Transverse colon (tissue), 4 donors: ENCODE results near the gene GLI1. TPM values are rescaled to one million over a fixed set of nuclear protein-coding genes. Genes with fewer than 3 reads are reported as not detected.

Experiments used
- DNase-seq: peaks from one replicate; pipeline ENCODE4 v3.0.0-alpha.2; 2019
- H3K27ac ChIP-seq, 4 donors: fragments of 200-600 bp; sonication (generic); 2 replicates each; pipeline ENCODE4 v1.5.1; 2016 to 2018; ENCODE audit warnings: inconsistent platforms in 4 of 4
- H3K27me3 ChIP-seq: fragments of 200-600 bp; sonication (generic); 2 replicates; pipeline ENCODE4 v1.5.1; 2017; ENCODE audit warnings: inconsistent platforms
- H3K36me3 ChIP-seq, 4 donors: fragments of 200-600 bp; sonication (generic); 2 replicates each; pipeline ENCODE4 v1.5.1; 2017 to 2019; ENCODE audit warnings: inconsistent platforms in 4 of 4
- H3K4me1 ChIP-seq, 4 donors: fragments of 200-600 bp; sonication (generic); 2 replicates each; pipeline ENCODE4 v1.5.1; 2017 to 2020; ENCODE audit warnings: inconsistent platforms in 4 of 4
- H3K4me3 ChIP-seq, 4 donors: fragments of 200-600 bp; sonication (generic); 1 replicate in 1 of 4; 2 replicates in 3 of 4; pipeline versions ENCODE4 v1.5.1 to v1.6.1; 2017 to 2019; ENCODE audit warnings: inconsistent platforms in 4 of 4
- H3K9me3 ChIP-seq, 2 donors: fragments of 200-600 bp; sonication (generic); 2 replicates each; pipeline ENCODE4 v1.5.1; 2017 to 2019; ENCODE audit warnings: inconsistent platforms in 2 of 2
- EP300 ChIP-seq: sonication (generic); formaldehyde crosslinking; IDR thresholded peaks from one replicate; pipeline ENCODE4 v1.6.1; 2017; ENCODE audit warnings: antibody characterized with exemption, low read depth
- POLR2A ChIP-seq: fragments of 450-650 bp; IDR thresholded peaks from one replicate; pipeline ENCODE4 v1.6.1; 2016; ENCODE audit warnings: antibody characterized with exemption, mild to moderate bottlenecking, moderate library complexity
- POLR2AphosphoS5 ChIP-seq, 3 donors: sonication (generic); formaldehyde crosslinking; IDR thresholded peaks; one replicate each; pipeline ENCODE4 v1.6.1; 2016; ENCODE audit warnings: antibody characterized with exemption in 3 of 3
- WGBS, 2 donors: methylation state at CpG; one replicate each; pipeline ENCODE4 v1.1.5; 2018; ENCODE audit warnings: low coverage in 1 of 2; 5-methylcytosine and 5-hydroxymethylcytosine counted together
- in situ Hi-C, 4 donors: fragments of 200-750 bp; cut with MboI; loops; one replicate each; pipeline versions ENCODE4 v1.15.0 to v1.15.1; 2017; ENCODE audit warnings: low sequenced_read_pairs in 3 of 4, low pct_ligation_motif_present in 1 of 4, low pct_unique_long_range_greater_than_20kb in 1 of 4
- intact Hi-C: fragments of 100-400 bp; cut with DNase I; formaldehyde crosslinking; loops from one replicate; pipeline ENCODE4 v1.15.1; 2023; ENCODE audit warnings: low total_unique reads
- total RNA-seq, 4 donors: library from RNA; depleted of rRNA; stranded (reverse); fragments of >200 nt; gene quantifications; one replicate each; pipeline ENCODE4 v1.1.0, GENCODE V29; 2016
- TF ChIP-seq, protein P1 (sequence below), 5 experiments: fragments of 200-600 bp in 3 of 5; fragments of 450-650 bp in 2 of 5; sonication (generic) in 3 of 5; IDR thresholded peaks; 1 replicate in 2 of 5; 2 replicates in 3 of 5; pipeline ENCODE4 v1.5.1; 2016 to 2017; ENCODE audit warnings: antibody characterized with exemption in 5 of 5, inconsistent platforms in 3 of 5, mild to moderate bottlenecking in 2 of 5, moderate library complexity in 1 of 5

GLI1 gene
- total RNA-seq, 4 donors from 2014 or later: 0.41 to 1.2 (median 0.79) TPM; not detected in 1

DNA sequence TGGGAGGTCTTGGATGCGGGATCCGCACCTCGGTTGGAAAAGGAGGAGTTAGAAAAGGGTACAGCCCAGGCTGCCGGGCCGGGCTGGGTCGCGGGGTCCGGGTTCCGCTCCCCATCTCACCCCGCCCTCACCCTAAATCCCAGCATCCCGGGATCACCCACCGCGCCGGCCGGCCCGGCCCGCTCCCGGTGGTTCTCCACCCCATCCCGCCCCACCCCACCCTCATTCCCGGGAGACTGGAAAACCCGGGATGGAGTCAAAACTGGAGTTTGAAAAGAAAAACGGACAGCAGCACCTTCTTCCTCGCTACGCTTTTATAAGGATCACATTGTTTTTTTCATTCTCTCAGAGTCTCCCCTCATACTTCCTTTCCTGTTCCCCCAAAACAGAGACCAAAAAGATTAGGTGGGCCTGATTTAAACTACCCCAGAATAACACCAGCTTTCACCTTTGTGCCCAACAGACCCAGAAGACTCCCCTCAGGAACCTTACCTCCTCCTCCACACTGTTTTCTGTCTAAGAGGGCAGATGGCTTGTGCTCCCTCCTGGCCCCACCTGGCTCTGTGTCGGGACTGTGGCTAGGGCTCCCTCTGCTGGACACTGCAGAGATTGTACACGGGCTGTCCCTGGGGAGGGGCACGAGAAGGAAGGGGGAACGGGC lies 2.8 kb downstream of the GLI1 start:
- H3K4me3 ChIP-seq: peak overlapping the region; percentile 26 to 84 (median 52)
- H3K27ac ChIP-seq: peak overlapping the region; percentile 84 to 88 (median 88)
- intact Hi-C loops: no loop called here
- TF ChIP-seq, protein P1, sequence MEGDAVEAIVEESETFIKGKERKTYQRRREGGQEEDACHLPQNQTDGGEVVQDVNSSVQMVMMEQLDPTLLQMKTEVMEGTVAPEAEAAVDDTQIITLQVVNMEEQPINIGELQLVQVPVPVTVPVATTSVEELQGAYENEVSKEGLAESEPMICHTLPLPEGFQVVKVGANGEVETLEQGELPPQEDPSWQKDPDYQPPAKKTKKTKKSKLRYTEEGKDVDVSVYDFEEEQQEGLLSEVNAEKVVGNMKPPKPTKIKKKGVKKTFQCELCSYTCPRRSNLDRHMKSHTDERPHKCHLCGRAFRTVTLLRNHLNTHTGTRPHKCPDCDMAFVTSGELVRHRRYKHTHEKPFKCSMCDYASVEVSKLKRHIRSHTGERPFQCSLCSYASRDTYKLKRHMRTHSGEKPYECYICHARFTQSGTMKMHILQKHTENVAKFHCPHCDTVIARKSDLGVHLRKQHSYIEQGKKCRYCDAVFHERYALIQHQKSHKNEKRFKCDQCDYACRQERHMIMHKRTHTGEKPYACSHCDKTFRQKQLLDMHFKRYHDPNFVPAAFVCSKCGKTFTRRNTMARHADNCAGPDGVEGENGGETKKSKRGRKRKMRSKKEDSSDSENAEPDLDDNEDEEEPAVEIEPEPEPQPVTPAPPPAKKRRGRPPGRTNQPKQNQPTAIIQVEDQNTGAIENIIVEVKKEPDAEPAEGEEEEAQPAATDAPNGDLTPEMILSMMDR (IDR thresholded peaks at IDR 0.05): peak; percentile 94 to 98 (median 96)
- TF ChIP-seq EP300 (no peak), POLR2A (peak; percentile 39), POLR2AphosphoS5 (IDR thresholded peaks at IDR 0.05) (peak in 2 of 3 donors; percentile 48 to 77)
- 0% methylated on average over 2 to 28 of the region's 28 CpGs for WGBS, 2 donors
- peak; percentile 91 for DNase-seq
- peaks cover 19 to 40% (median 31%) of the 10 kb centered on the region in 4 donors for H3K4me1 ChIP-seq
- peaks cover 26% of the 10 kb centered on the region for H3K27me3 ChIP-seq
- no peaks in the 10 kb centered on the region for H3K9me3 ChIP-seq
- H3K36me3 ChIP-seq: no peaks in the 10 kb centered on the region
- in situ Hi-C loops: no loop called here

DNA sequence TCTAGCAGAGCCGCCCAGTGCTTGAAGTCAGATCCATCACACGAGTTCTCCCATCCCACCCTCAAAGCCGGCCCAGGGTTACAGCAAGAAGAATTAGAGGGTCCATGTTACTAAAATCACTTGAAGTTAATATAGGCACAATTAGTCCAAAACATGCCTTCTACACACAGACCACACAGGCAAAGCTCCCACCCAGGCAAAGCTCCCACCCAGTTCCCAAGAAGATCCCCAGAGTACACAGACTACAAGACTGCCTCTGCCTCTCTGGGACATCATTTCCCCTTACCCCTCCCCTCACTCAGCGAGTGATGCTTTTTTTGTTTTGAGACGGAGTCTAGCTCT lies 3.3 kb downstream of the GLI1 start:
- intact Hi-C loops (no loop called here), in situ Hi-C loops (no loop called here)
- peaks cover 19 to 40% (median 31%) of the 10 kb centered on the region in 4 donors for H3K4me1 ChIP-seq
- no peak overlapping the region for H3K4me3 ChIP-seq
- H3K36me3 ChIP-seq: no peaks in the 10 kb centered on the region
- H3K27ac ChIP-seq: peak overlapping the region; percentile 84 to 88 (median 88)
- no peak for TF ChIP-seq POLR2AphosphoS5 (IDR thresholded peaks at IDR 0.05)
- no peak for TF ChIP-seq EP300
- TF ChIP-seq POLR2A: no peak
- TF ChIP-seq, protein P1 (IDR thresholded peaks at IDR 0.05): no peak
- H3K27me3 ChIP-seq: peaks cover 31% of the 10 kb centered on the region
- WGBS, 2 donors: 0 to 32% methylated on average over 2 to 5 of the region's 5 CpGs
- no peaks in the 10 kb centered on the region for H3K9me3 ChIP-seq
- DNase-seq: no peak

GRCh38 chr12:57464569-57464968 lies 5.0 kb downstream of the GLI1 start:
- WGBS, 2 donors: 89 to 100% methylated on average over 3 to 12 of the region's 12 CpGs
- H3K9me3 ChIP-seq: no peaks in the 10 kb centered on the region
- no peak overlapping the region for H3K27ac ChIP-seq
- in situ Hi-C loops: no loop called here
- H3K36me3 ChIP-seq: no peaks in the 10 kb centered on the region
- H3K4me3 ChIP-seq: no peak overlapping the region
- peaks cover 12 to 32% (median 28%) of the 10 kb centered on the region in 4 donors for H3K4me1 ChIP-seq
- H3K27me3 ChIP-seq: peaks cover 38% of the 10 kb centered on the region
- TF ChIP-seq, protein P1 (IDR thresholded peaks at IDR 0.05): no peak
- TF ChIP-seq EP300 (no peak), POLR2A (no peak), POLR2AphosphoS5 (IDR thresholded peaks at IDR 0.05) (no peak)
- intact Hi-C loops: no loop called here
- DNase-seq: no peak

- Histone ChIP-seq H3K4me1 (peaks cover 12 to 28% (median 22%) of the 10 kb centered on the region in 4 donors), H3K9me3 (no peaks in the 10 kb centered on the region), H3K27me3 (peaks cover 36% of the 10 kb centered on the region), H3K36me3 (no peaks in the 10 kb centered on the region), H3K4me3 (no peak overlapping the region), H3K27ac (no peak overlapping the region)
- in situ Hi-C loops: loop anchor here in 1 of 4 donors (5.0 kb wide), 1 partner anchor 162 kb away; no protein-coding TSS in a partner anchor
- TF ChIP-seq POLR2AphosphoS5 (IDR thresholded peaks at IDR 0.05) (no peak), EP300 (no peak), POLR2A (no peak)
- TF ChIP-seq, protein P1 (IDR thresholded peaks at IDR 0.05): no peak
- WGBS, 2 donors: 71 to 85% methylated on average over 2 to 6 of the region's 6 CpGs
- intact Hi-C loops: no loop called here
- no peak for DNase-seq
These were observed 5.6 kb downstream of the GLI1 start for GRCh38 chr12:57465030-57465746.
